Measurements from ENCODE around the gene CDH5.

- no peak for TF ChIP-seq CTCF (IDR thresholded peaks at IDR 0.05)
- TF ChIP-seq POLR2A (IDR thresholded peaks at IDR 0.05): no peak
Observed at GRCh38 chr16:66427871-66428681, 61.6 kb downstream of the CDH5 start.

Measured in body of pancreas (tissue), 4 donors.